Epithelial cell of proximal tubule (primary cell): Measurements from ENCODE around the gene BAX. TPM values are rescaled to one million over a fixed set of nuclear protein-coding genes. Genes with fewer than 3 reads are reported as not detected.
A peak's percentile ranks its signal among the peaks of the same experiment; 100 is the strongest.

Source experiments
- DNase-seq: peaks from one replicate; pipeline ENCODE4 v3.0.0-alpha.2; 2011; ENCODE audit warnings: low read depth
- H3K4me3 ChIP-seq: 2 replicates; pipeline ENCODE4 v1.5.1; 2011; ENCODE audit warnings: low read depth, mild to moderate bottlenecking, low read length
- total RNA-seq: library from RNA; depleted of rRNA; stranded (reverse); fragments of >200 nt; gene quantifications from 2 replicates; pipeline ENCODE4 v1.2.3, GENCODE V29; 2015
- TF ChIP-seq, protein P1 (sequence below): conservative IDR thresholded peaks from 2 replicates; pipeline ENCODE4 v1.5.1; 2012; ENCODE audit warnings: low read depth, mild to moderate bottlenecking, low read length

The BAX gene
- total RNA-seq, 1 donor from 2014 or later, result 179 TPM

DNA sequence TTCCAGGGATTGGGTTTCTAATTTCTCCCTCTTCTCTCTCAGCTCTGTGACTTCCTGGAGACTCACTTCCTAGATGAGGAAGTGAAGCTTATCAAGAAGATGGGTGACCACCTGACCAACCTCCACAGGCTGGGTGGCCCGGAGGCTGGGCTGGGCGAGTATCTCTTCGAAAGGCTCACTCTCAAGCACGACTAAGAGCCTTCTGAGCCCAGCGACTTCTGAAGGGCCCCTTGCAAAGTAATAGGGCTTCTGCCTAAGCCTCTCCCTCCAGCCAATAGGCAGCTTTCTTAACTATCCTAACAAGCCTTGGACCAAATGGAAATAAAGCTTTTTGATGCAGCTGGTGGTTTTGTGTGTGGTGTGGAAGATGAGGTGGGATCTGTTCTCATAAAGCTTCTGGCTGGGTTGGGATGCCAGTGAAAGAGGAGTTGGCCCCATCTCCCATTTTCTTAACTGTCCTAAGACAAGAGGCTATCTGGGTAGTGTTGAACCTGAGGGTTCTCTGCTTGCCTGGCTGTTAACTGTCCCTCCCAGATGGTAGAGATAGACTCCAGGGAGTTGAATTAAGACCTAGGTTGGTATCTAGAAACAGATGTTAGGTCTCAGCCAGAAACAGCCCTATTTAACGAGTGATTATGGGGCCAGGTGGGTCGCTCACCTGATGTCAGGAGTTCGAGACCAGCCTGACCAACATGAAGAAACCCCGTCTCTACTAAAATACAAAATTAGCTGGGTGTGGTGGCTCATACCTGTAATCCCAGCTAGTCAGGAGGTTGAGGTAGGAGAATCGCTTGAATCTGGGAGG, 12.1 kb downstream of the BAX start:
- TF ChIP-seq, protein P1, sequence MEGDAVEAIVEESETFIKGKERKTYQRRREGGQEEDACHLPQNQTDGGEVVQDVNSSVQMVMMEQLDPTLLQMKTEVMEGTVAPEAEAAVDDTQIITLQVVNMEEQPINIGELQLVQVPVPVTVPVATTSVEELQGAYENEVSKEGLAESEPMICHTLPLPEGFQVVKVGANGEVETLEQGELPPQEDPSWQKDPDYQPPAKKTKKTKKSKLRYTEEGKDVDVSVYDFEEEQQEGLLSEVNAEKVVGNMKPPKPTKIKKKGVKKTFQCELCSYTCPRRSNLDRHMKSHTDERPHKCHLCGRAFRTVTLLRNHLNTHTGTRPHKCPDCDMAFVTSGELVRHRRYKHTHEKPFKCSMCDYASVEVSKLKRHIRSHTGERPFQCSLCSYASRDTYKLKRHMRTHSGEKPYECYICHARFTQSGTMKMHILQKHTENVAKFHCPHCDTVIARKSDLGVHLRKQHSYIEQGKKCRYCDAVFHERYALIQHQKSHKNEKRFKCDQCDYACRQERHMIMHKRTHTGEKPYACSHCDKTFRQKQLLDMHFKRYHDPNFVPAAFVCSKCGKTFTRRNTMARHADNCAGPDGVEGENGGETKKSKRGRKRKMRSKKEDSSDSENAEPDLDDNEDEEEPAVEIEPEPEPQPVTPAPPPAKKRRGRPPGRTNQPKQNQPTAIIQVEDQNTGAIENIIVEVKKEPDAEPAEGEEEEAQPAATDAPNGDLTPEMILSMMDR, result no peak
- DNase-seq, result no peak

DNA sequence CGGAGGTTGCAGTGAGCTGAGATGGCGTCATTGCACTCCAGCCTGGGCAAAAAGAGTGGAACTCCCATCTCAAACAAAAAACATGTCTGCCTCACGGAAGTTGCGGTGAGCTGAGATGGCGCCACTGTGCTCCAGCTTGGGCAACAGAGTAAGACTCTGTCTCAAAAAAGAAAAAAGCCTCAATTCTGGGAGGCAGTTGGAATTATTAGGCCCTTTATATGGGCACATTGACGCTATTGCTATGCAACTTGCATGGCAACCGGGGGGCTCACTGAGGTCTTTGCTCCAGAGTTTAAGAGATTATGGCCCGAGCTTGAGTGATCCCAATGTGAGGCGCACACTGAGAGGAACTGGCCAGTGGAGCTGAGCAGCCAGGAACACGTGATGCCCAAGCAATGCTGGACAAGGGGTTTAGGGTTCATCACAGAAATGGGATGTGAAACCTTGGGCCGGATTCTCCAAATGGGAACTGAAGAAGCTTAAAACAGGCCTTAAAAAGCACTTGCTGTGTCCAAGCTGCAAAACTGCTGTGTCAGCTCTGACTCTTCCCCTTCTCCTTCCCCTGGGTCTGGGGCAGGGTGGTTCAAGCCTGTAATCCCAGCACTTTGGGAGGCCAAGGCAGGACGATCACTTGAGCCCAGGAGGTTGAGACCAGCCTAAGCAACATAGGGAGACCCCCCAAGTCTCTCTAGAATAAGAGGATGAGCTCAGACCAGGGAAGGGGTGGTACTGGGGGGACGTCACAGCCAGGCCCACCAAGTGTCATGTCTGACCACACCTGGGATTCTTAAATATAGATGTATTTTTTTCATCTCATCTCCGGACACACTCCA, 12.9 kb downstream of the BAX start:
- TF ChIP-seq, protein P1, result no peak
- DNase-seq, result no peak
- H3K4me3 ChIP-seq, result peak overlapping the region; percentile 96

More for the DNA sequence above, 12.1 kb downstream of the BAX start:
- H3K4me3 ChIP-seq, result peak overlapping the region; percentile 96

DNA sequence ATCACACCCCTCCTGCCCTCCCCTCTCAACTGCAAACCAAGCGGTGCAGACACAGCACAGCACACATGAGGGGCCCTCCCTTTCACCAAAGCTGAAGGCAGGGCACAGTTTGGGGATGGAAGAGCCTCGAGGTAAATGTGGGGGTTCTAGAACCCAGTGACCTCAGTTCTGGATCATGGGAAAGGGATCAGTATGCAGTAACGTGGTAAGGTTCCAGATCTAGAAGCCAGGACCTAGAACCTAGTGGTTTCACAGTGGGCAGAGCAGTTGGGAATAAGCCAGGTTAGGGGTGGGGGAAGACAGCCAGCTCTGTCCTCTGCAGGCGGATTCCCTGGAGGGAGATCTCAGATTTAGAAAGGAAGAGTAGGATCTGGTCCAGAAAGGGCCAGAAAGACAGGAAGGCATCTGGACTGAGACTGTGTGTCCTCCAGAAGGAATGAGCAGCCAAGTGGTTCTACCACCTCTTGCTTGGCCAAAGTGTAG, 13.5 kb downstream of the BAX start:
- H3K4me3 ChIP-seq, result no peak overlapping the region
- no peak for DNase-seq
- TF ChIP-seq, protein P1, result no peak

DNA sequence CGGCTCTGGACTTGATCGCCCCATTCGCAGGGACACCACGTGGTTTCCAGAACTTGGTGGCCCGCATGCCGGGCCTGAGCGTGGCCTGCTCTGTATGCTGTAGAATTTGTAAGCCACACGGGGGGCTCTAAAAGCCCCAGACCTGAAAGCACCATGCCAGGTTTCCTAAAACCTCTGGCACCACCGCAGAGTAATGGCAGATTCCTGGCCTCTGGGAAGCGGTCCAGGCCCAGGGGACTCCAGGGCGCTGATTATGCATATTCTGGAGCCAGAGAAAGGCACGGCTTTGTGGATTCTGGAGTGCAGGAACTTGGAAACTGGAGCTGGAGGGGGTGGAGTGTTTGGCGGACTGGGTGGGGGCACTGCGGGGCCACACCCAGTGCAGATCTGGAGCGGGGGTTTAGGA, 14.1 kb downstream of the BAX start:
- H3K4me3 ChIP-seq, result no peak overlapping the region
- no peak for DNase-seq
- TF ChIP-seq, protein P1, result no peak

DNA sequence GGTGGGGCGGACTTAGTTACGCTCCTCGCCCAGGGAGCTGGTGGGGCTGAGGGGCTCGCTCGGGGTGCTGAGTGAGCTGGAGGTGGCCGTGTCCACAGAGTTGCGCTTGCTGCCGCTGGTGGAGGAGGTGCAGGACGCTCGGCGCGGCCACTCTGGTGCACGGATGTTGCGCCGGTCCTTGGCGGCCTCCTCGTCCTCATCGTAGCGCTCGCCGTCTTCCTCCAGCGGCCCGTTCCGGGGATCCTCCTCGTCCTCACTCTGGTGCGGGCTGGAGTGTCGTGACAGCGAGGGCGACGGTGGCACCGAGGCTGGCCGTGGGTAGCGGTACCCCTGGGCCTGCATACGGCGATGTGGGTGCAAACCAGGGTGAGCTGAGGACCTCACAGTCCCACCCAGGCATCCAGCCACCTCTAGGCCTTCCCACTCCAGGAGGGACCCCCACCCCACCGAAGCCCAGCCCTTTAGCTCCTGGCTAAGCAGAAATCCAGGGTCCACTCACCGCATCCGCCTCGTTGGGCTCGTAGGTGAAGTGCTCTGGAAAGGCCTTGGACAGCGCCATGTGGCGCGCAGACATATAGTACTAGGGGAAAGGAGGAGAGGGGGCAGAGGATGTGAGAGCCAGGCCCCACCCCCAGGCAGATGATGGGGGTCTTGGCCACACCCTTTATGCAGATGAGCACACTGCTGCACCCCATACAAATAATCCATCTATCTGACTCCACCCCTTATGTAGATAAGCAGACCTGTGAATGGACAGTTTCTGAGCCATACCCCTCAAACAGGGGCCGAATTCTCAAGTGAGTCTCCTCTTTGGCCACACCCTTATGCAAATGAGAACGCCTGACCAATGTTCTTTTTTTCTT, 14.8 kb downstream of the BAX start:
- no peak for DNase-seq
- TF ChIP-seq, protein P1, result no peak
- H3K4me3 ChIP-seq, result no peak overlapping the region

DNA sequence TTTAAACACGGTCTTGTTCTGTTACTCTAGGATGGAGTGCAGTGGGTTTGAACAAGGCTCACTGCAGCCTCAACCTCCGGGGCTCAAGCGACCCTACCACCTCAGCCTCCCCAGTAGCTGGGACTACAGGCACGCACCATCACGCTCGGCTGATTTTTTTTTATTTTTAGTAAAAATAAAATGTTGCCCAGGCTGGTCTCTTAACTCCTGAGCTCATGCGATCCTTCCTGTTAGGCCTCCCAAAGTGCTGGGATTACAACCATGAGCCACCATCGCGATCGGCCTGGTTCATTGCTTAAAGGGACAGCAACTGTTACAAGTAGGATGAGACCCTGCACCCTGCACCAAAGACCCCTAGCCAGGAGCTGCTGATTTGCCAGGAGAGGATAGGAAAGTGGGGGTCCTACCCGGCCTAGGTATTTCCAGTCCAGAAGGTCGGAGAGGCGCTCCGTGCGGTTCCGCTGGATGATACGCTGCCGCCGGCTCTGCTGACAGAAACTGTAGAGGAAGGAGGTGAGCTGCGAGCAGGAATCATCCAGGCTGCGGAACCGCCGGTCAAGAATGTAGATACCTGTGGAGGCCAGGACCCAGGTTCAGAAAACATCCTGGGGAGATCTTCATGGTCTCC, 15.6 kb downstream of the BAX start:
- DNase-seq, result no peak
- TF ChIP-seq, protein P1, result no peak
- H3K4me3 ChIP-seq, result no peak overlapping the region
